GM18526 (cell line): ENCODE results near the gene C22orf42.

ENCODE experiments used
- POLR2A ChIP-seq: IDR thresholded peaks from 3 replicates; pipeline ENCODE4 v1.6.1; 2011; ENCODE audit not compliant: insufficient read length; ENCODE audit errors: extremely low read depth

Gene C22orf42, protein sequence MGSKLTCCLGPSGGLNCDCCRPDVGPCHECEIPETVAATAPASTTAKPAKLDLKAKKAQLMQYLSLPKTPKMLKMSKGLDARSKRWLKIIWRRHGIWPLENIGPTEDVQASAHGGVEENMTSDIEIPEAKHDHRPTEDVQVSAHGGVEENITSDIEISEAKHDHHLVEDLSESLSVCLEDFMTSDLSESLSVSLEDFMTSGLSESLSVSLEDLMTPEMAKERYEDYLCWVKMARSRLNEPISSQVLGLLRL

DNA sequence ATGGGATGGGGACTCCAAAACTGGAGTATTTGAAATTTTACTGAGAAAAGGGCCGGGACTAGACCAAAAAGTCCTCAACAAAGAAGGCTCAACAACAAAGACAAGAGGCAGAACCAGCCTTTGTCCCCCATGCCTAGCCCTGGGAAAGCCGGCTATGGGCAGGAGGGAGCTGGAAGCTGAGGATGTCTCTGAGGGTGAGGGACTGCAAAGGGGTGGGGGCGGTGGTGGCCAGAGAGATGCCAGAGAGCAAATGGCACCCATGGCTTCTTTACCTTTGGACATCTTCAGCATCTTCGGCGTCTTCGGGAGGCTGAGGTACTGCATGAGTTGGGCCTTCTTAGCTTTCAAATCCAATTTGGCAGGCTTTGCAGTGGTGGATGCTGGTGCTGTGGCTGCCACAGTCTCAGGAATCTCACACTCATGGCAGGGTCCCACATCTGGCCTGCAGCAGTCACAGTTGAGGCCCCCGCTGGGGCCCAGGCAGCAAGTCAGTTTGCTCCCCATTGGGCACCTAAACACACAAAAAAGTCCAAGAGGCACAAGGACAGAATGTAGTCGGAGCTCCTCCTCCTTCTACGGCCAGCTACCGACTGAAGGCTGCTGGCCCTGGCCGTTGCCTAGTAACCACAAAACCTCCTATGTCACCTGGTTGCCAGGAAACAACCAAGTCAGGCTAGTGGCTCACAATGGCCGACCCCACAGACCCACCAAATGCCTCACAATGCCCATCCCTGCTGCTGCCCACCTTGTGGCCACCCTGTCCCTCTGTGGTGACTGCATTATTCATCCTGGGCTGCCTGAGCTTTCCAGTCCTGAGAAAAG lies at the start of gene C22orf42:
Gene C22orf42 (minus strand): TSS at position 592 of the 822 bp plus-strand sequence. CDS start 88 bp downstream, at position 504.
- no peak for TF ChIP-seq POLR2A

DNA sequence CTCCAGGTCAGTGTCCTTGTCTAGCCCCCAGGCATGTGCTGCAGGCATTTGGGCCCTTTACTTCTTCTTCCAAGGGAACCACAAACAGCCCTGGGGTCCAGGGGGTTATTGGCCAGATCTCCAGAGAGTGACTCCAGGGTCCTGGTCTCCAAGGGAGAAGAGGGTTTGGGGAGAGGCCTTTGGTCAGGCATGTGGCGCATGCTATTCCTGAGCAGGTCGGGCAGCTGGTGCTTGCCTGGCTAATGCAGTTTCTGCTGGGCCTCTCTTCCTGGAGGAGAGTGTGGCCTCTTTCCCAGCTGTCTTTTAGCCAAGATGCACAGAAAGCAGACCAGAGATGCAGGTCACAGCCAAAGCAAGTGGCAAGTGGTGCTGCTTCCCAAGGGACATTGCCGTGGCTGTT lies 49.6 kb upstream of the C22orf42 start:
- TF ChIP-seq POLR2A, result no peak

DNA sequence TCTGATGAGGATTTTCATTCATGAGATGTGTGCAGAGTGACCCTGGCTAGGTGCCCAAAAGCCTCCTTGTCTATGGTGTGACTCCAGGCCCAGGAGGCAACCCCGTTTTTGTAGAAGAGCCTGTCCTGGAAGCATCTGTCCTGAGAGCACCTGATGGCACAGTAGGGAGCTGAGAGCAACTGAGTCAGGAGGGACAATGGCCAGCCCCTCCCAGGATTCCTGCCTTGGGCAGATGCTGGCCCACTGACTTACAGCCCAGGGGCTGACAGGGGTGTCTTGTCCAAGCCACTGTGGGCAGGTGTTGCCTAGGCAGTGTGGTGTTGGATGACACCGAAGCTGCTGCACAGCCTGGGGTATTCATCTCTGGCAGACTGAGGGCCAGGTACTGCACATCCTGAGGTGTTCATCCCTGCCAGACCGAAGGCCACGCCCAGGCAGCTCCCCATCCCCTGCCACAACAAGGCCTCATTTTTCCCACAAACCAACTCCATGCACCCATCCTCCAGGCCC lies 48.9 kb upstream of the C22orf42 start:
- TF ChIP-seq POLR2A, result no peak

DNA sequence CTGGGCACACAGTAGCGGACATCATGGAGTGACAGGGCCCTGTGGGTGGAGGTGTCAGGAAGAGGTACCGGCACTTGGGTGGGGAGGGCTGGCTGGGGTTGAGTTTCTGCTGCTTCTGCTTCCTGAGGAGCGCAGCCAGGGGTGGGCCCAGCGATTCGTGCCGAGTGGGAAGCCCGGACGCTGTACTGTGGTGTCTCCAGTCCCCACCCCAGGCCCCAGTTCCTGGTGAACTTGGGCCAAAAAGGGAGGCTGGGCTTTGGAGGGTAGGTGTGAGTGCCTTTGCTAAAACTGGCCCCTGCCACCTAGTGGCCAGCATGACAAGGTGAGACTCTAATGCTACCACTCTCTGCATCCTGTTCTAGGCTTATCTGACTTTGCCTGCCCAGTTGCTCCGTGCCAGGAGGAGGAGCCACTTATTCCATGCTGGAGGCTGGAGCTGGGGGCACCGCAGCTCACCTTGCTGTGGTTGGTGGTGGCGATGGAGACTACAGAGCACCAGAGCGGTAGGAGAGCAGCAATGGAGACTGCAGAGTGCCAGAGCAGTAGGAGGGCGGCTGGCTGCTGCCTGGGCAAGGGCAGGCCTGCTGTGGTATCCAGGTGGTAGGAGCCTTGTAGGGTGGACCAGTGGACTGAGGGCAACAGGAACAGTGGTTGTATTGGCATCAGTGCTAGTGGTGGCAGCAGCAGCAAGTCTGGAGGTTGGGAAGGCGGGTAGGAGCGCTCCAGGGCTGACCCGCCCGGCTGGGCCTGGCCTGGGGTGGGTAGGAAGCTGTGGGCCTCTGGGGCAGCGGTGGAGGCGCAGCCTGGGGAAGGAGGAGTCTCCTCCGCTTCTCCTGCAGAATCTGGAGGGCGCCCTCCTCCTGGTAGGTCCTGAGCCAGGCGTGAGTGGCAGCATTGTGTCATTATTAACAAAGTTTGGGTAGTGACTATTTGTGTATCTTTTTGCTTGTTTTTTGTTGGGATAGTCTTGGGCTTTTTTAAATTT lies 48.0 kb upstream of the C22orf42 start:
- TF ChIP-seq POLR2A, result no peak

DNA sequence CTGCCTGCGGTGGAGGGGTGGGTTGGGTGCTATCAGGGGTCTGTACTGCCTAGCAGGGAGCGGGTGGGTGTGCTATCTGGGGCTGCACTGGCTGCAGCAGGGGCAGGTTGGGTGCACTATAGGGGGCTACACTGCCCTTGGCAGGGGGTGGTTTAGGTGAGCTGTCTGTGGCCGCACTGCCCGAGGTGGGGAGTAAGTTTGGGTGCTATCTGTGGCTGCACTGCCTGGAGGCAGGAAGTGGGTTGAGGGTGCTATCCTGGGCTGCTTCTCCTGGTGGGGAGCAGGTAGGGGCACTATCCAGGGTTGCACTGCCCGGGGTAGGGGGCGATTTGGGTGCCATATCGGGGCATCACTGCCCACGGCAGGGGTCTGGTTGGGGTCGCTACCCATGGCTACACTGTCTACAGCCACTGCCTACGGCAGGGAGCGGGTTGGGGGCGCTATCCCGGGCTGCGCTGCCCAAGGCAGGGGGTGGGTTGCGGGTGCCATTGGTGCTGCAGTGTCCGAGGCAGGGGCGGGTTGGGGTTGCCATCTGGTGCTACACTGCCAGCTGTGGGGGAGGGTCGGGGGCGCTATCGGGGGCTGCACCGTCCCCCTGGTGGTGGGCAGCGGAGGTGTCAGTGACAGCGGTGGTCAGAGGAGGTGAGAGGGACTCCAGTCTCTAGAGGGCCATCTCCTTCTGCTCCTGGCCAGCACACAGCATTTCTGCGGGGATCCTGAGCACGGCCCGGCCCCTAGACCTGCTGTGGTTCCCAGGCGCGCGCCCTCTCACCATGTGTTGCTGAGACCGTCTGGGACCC lies 47.1 kb upstream of the C22orf42 start:
- no peak for TF ChIP-seq POLR2A

DNA sequence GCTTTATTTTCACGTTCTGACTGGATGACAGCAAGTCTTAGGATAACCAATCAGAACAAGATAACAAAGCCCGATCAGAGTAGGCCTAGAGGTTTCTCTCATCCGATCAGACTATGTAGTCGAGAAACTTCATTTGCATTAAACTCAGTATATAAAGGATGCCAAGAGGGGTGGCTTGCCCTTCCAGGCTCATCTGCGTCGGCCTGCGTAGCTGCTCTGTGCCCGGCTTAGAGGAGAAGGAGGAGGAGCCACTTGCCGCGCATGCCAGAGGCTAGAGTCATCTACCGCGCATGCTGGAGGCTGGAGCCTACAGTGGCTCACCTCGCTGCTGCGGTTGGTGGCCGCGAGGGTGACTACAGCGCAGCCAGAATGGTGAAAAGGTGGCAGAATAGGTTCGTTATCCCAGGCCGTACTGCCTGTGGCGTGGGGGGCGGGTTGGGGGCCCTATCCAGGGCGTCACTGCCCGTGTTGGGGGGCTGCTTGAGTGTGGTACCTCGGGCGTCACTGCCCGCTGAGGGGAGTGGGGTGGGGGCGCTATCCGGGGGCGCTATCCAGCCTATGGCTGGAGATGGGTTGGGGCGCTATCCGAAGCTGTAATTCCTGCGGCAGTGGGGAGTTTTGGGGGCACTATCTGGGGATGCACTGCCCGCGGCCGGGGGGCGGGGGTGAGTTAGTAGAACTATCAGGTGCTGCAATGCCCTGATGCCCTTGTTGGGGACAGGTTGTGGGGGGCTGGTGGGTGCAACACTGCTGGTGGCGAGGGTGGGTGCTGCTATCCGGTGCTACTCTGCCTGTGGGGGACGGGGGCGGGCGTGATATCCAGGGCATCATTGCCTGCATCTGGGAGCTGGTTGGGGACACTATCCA lies 46.0 kb upstream of the C22orf42 start, which contains the start of gene RFPL2:
Gene RFPL2 (minus strand): TSS at position 218 of the 867 bp plus-strand sequence. CDS start 2,622 bp downstream, outside the sequence.
- TF ChIP-seq POLR2A, result no peak

DNA sequence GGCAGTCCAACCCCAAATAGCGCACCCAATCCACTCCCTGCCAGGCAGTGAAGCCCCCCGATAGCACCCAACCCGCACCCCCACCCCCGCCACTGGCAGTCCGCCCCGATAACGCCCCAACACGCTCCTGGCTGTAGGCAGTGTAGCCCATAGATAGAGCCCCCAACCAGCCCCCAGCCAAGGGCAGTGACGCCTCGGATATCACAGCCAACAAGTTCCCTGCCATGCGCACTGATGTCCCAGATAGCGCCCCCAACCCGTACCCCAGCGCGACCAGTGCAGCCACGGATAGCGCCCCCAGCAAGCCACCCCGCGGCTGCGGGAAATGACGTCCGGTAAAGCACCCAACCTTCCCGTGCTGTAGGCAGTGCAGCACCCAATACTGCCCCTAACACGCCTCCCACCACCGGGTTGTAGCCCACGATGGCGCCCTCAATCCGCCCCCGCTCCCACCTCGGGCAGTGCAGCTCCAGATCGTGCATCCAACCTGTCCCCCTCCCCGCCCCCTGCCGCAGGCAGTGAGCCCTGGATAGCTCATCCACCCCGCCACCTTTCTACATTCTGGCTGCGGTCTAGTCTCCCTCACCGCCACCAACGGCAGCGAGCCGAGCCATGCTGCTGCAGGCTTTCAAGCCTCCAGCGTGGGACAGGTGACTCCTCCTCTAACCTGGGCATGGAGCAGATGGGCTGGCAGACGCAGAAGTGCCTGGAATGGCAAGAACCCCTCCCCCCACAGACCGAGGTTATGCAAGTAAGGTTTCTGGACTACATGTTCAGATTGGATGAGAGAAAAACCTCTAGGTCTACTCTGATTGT lies 45.1 kb upstream of the C22orf42 start:
- no peak for TF ChIP-seq POLR2A

DNA sequence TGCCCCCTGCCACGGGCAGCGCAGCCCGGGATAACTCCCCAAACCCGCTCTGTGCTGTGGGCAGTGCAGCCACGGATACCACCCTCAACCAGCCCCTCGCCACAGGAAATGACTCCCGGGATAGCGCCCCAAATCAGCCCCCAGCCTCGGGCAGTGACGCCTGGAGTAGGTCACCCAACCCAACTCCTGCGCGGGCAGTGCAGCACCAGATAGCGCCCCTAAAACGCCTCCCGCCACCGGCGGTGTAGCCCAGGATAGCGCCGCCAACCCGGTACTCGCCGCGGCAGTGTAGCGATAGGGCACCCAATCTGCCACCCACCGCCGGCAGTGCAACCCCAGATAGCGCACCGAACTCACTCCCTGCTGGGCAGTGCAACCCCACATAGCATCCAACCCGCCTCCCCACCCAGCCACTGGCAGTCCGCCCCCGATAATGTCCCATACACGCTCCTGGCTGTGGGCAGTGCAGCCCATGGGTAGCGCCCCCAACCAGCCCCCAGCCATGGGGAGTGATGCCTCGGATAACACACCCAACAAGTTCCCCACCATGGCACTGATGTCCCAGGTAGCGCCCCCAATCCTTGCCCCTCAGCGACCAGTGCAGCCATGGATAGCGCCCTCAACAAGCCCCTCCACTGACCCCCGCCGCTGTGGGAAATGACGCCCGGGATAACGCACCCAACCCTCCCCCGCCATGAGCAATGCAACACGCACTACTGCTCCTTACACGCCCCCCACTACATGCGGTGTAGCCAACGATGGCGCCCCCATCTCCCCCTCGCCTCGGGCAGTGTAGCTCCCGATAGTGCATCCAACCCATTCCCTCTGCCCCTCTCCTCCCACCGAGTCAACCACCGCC lies 44.3 kb upstream of the C22orf42 start:
- no peak for TF ChIP-seq POLR2A

DNA sequence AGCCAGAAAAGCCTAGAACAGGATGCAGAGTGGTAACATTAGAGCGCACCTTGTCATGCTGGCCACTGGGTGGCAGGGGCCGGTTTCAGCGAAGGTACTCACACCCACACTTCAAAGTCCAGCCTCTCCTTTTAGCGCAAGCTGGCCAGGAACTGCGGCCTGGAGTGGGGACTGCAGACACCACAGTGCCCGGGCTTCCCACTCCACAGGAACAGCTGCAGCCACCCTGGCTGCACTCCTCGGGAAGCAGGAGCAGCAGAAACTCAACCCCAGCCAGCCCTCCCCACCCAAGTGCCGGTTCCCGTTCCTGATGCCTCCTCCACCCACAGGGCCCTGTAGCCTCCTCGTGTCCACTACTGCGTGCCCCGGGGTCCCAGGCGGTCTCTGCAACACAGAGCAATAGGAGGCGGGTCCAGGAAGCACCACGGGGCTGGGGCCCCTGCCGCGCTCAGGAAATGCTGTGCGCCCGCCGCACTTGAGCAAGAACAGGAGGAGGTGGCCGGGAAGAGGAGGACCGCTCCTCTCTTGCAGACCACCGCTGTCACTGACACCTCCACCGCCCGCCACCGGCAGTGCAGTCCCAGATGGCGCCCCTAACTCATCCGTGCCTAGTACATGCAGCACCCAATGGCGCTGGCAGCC lies 43.6 kb upstream of the C22orf42 start:
- TF ChIP-seq POLR2A, result no peak

DNA sequence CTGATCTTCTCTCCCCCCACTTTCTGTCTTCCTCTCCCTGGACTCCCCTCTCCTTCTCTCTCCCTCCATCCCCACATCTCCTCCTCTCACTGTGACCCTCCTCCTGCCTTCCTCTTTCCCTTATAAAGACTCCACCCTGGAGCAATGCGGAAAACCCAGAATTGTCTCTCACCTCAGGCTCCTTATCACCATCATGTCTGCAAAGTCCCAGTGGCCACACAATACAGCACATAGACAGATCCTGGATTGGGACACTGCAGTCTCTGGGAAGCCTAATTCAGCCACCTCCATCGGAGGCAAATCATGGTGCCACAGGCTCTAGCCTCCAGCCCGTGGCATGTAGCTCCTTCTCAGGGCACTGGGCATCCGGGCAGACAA lies 43.0 kb upstream of the C22orf42 start:
- no peak for TF ChIP-seq POLR2A

DNA sequence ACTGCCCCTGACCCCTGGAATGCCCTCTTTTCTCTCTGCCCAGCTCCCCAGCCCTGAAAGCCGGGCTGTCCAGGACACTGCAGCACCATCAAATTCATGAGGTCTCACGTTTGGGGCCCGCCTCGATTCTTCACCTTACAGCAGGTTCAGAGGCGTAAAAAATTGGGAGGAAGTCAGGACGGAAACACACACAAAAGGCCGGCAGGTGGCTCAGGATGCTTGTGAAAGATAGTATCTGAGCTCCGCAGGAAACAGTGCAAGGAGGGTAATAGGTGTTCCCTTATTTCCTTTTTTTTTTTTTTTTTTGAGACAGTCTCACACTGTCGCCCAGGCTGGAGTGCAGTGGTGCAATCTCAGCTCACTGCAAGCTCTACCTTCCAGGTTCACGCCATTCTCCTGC lies 41.6 kb upstream of the C22orf42 start:
- TF ChIP-seq POLR2A, result no peak
